GM12878 (cell line): ENCODE measurements around the gene SIDT2.

ENCODE experiments used
- CEBPB ChIP-seq, 2 experiments: fragments of 150-350 bp in 1 of 2; IDR thresholded peaks; 2 replicates each; pipeline ENCODE4 v1.6.1; 2012 to 2014; ENCODE audit warnings: low read depth in 2 of 2, low read length in 2 of 2, borderline replicate concordance in 1 of 2, inconsistent platforms in 1 of 2
- CTCF ChIP-seq, 3 experiments: IDR thresholded peaks in 2 of 3; conservative IDR thresholded peaks in 1 of 3; 2 replicates each; pipeline ENCODE4 v1.5.1; 2011; ENCODE audit warnings: low read depth in 3 of 3, low read length in 3 of 3, mild to moderate bottlenecking in 3 of 3, control low read depth in 2 of 3, moderate library complexity in 2 of 3, inconsistent platforms in 1 of 3, mixed read lengths in 1 of 3; ENCODE audit not compliant: control insufficient read depth in 2 of 3, insufficient read depth in 1 of 3; ENCODE audit errors: extremely low read depth in 1 of 3
- FOXM1 ChIP-seq: IDR thresholded peaks from 2 replicates; pipeline ENCODE4 v1.6.1; 2012; ENCODE audit warnings: low read depth, mild to moderate bottlenecking, inconsistent platforms, low read length, moderate library complexity
- MLLT1 ChIP-seq: fragments of 450-650 bp; IDR thresholded peaks from 2 replicates; pipeline ENCODE4 v1.6.1; 2016; ENCODE audit warnings: mild to moderate bottlenecking
- MXI1 ChIP-seq: fragments of 150-350 bp; IDR thresholded peaks from 2 replicates; pipeline ENCODE4 v1.6.1; 2011; ENCODE audit warnings: low read depth, mild to moderate bottlenecking, inconsistent platforms, low read length, improper control_type of control experiment
- NFYB ChIP-seq: IDR thresholded peaks from 2 replicates; pipeline ENCODE4 v1.6.1; 2011; ENCODE audit warnings: low read depth, mild to moderate bottlenecking, low read length, improper control_type of control experiment, moderate library complexity; ENCODE audit not compliant: insufficient read depth
- NR2C2 ChIP-seq: IDR thresholded peaks from 2 replicates; pipeline ENCODE4 v1.6.1; 2011; ENCODE audit warnings: borderline replicate concordance, low read depth; ENCODE audit not compliant: control insufficient read depth, insufficient read length
- PAX8 ChIP-seq: fragments of 450-650 bp; IDR thresholded peaks from 2 replicates; pipeline ENCODE4 v1.6.1; 2017; ENCODE audit warnings: mild to moderate bottlenecking, moderate library complexity
- RBBP5 ChIP-seq: fragments of 200-600 bp; sonication (generic); conservative IDR thresholded peaks from 2 replicates; pipeline ENCODE4 v1.6.1; 2016
- RFX5 ChIP-seq: IDR thresholded peaks from 2 replicates; pipeline ENCODE4 v1.6.1; 2011; ENCODE audit warnings: low read depth, low read length, improper control_type of control experiment
- STAT3 ChIP-seq: IDR thresholded peaks from 2 replicates; pipeline ENCODE4 v1.6.1; 2011; ENCODE audit warnings: low read depth, low read length, improper control_type of control experiment
- SUZ12 ChIP-seq: fragments of 200-600 bp; sonication (generic); IDR thresholded peaks from one replicate; pipeline ENCODE4 v1.6.1; 2018; ENCODE audit warnings: antibody characterized with exemption, mild to moderate bottlenecking; ENCODE audit not compliant: unreplicated experiment
- ZBTB40 ChIP-seq: fragments of 450-650 bp; IDR thresholded peaks from 2 replicates; pipeline ENCODE4 v1.6.1; 2016; ENCODE audit warnings: mild to moderate bottlenecking, moderate library complexity, borderline replicate concordance
- TF ChIP-seq, protein P1 (sequence below): fragments of 450-650 bp; IDR thresholded peaks from 2 replicates; pipeline ENCODE4 v1.6.1; 2017; ENCODE audit warnings: mild to moderate bottlenecking, low read depth, inconsistent platforms; ENCODE audit not compliant: poor library complexity, severe bottlenecking

DNA sequence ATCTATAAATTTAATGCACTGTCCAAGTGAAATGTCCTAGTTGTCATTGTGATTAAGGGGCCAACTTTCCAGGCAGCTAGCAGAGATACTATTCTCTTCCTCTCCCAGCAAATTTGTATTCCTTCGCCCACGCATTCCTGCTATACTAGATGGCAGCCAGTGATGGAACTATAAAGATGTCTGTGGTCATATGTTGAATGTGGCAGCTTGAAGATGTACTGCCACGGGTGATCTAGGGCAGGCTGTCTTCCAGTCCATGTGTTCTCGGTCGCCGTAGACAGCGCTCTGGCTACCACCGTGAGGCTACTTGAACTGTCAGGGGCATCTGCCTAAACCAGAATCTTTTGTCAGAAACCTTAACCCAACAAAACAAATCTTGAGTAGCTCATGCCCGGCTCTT, 8.3 kb upstream of the SIDT2 start:
- TF ChIP-seq CTCF (IDR thresholded peaks at IDR 0.05 in 2 of 3, conservative IDR thresholded peaks at IDR 0.05 in 1 of 3; ENCODE audit: control insufficient read depth in 2 of 3, extremely low read depth in 1 of 3, insufficient read depth in 1 of 3, low read depth in 3 of 3, low read length in 3 of 3), result no peak
- TF ChIP-seq MXI1, result no peak
- TF ChIP-seq FOXM1, result no peak
- TF ChIP-seq MLLT1, result no peak
- no peak for TF ChIP-seq NR2C2
- no peak for TF ChIP-seq ZBTB40
- TF ChIP-seq PAX8, result no peak
- TF ChIP-seq STAT3, result no peak
- TF ChIP-seq, protein P1, sequence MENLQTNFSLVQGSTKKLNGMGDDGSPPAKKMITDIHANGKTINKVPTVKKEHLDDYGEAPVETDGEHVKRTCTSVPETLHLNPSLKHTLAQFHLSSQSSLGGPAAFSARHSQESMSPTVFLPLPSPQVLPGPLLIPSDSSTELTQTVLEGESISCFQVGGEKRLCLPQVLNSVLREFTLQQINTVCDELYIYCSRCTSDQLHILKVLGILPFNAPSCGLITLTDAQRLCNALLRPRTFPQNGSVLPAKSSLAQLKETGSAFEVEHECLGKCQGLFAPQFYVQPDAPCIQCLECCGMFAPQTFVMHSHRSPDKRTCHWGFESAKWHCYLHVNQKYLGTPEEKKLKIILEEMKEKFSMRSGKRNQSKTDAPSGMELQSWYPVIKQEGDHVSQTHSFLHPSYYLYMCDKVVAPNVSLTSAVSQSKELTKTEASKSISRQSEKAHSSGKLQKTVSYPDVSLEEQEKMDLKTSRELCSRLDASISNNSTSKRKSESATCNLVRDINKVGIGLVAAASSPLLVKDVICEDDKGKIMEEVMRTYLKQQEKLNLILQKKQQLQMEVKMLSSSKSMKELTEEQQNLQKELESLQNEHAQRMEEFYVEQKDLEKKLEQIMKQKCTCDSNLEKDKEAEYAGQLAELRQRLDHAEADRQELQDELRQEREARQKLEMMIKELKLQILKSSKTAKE, result no peak
- no peak for TF ChIP-seq CEBPB (IDR thresholded peaks at IDR 0.05; ENCODE audit: borderline replicate concordance in 1 of 2, low read depth in 2 of 2, low read length in 2 of 2)
- no peak for TF ChIP-seq NFYB
- TF ChIP-seq SUZ12, result no peak
- TF ChIP-seq RBBP5, result no peak
- no peak for TF ChIP-seq RFX5
